ENCODE data around the gene CHRD.
A peak's percentile ranks its signal among the peaks of the same experiment; 100 is the strongest.
"Not testable (repeated sequence)": the region's sequence is repeated elsewhere in the genome, so short reads cannot be mapped to it uniquely, and the experiment has no call there.

CHRD gene

GRCh38 chr3:184379358-184380184 is at the start of gene CHRD:
CHRD (plus strand) TSS chr3:184380054; CDS start chr3:184380319, 265 bp downstream.
- in situ Hi-C loops (cut with HindIII; ENCODE audit: low pct_ligation_motif_present, low pct_unique_long_range_greater_than_20kb, low sequenced_read_pairs), result no loop called here
- no peak for DNase-seq

GRCh38 chr3:184332370-184333090 is 47.3 kb upstream of the CHRD start:
- in situ Hi-C loops (cut with HindIII; ENCODE audit: low pct_ligation_motif_present, low pct_unique_long_range_greater_than_20kb, low sequenced_read_pairs), result no loop called here
- peak; percentile 91 for DNase-seq

GRCh38 chr3:184333190-184333589 is 46.7 kb upstream of the CHRD start:
- DNase-seq, result no peak
- in situ Hi-C loops (cut with HindIII; ENCODE audit: low pct_ligation_motif_present, low pct_unique_long_range_greater_than_20kb, low sequenced_read_pairs), result no loop called here

GRCh38 chr3:184333700-184334099 is 46.2 kb upstream of the CHRD start:
- no peak for DNase-seq
- in situ Hi-C loops (cut with HindIII; ENCODE audit: low pct_ligation_motif_present, low pct_unique_long_range_greater_than_20kb, low sequenced_read_pairs), result no loop called here

GRCh38 chr3:184334470-184335158 is 45.2 kb upstream of the CHRD start:
- in situ Hi-C loops (cut with HindIII; ENCODE audit: low pct_ligation_motif_present, low pct_unique_long_range_greater_than_20kb, low sequenced_read_pairs), result no loop called here
- DNase-seq, result peak; percentile 55

GRCh38 chr3:184335291-184335660 is 44.6 kb upstream of the CHRD start:
- DNase-seq, result no peak
- in situ Hi-C loops (cut with HindIII; ENCODE audit: low pct_ligation_motif_present, low pct_unique_long_range_greater_than_20kb, low sequenced_read_pairs), result no loop called here

GRCh38 chr3:184335661-184336546 is 44.0 kb upstream of the CHRD start:
- in situ Hi-C loops (cut with HindIII; ENCODE audit: low pct_ligation_motif_present, low pct_unique_long_range_greater_than_20kb, low sequenced_read_pairs), result no loop called here
- peak; percentile 72 for DNase-seq

- peak; percentile 49 for DNase-seq
- in situ Hi-C loops (cut with HindIII; ENCODE audit: low pct_ligation_motif_present, low pct_unique_long_range_greater_than_20kb, low sequenced_read_pairs), result no loop called here
Observed at GRCh38 chr3:184336547-184337398, 43.1 kb upstream of the CHRD start.

- in situ Hi-C loops (cut with HindIII; ENCODE audit: low pct_ligation_motif_present, low pct_unique_long_range_greater_than_20kb, low sequenced_read_pairs), result no loop called here
- no peak for DNase-seq
Observed at GRCh38 chr3:184337399-184337714, 42.5 kb upstream of the CHRD start, which contains the start of gene FAM131A. FAM131A (plus strand) TSS chr3:184337600; CDS start chr3:184337631, 31 bp downstream.

GRCh38 chr3:184337981-184338380 is 41.9 kb upstream of the CHRD start:
- DNase-seq, result no peak
- in situ Hi-C loops (cut with HindIII; ENCODE audit: low pct_ligation_motif_present, low pct_unique_long_range_greater_than_20kb, low sequenced_read_pairs), result no loop called here

GRCh38 chr3:184338511-184338945 is 41.3 kb upstream of the CHRD start:
- no peak for DNase-seq

GRCh38 chr3:184339001-184339400 is 40.9 kb upstream of the CHRD start:
- no peak for DNase-seq
- in situ Hi-C loops (cut with HindIII; ENCODE audit: low pct_ligation_motif_present, low pct_unique_long_range_greater_than_20kb, low sequenced_read_pairs), result no loop called here

More at GRCh38 chr3:184338511-184338945, 41.3 kb upstream of the CHRD start:
- in situ Hi-C loops (cut with HindIII; ENCODE audit: low pct_ligation_motif_present, low pct_unique_long_range_greater_than_20kb, low sequenced_read_pairs), result no loop called here

- DNase-seq; in situ Hi-C loops (cut with HindIII; ENCODE audit: low pct_ligation_motif_present, low pct_unique_long_range_greater_than_20kb, low sequenced_read_pairs): not testable (repeated sequence)
Observed at GRCh38 chr3:184339451-184340135, 40.3 kb upstream of the CHRD start.

GRCh38 chr3:184341925-184342324 is 37.9 kb upstream of the CHRD start:
- DNase-seq, result no peak
- in situ Hi-C loops (cut with HindIII; ENCODE audit: low pct_ligation_motif_present, low pct_unique_long_range_greater_than_20kb, low sequenced_read_pairs), result no loop called here

GRCh38 chr3:184343200-184343876 is 36.5 kb upstream of the CHRD start:
- no peak for DNase-seq
- in situ Hi-C loops (cut with HindIII; ENCODE audit: low pct_ligation_motif_present, low pct_unique_long_range_greater_than_20kb, low sequenced_read_pairs), result no loop called here

GRCh38 chr3:184344579-184345316 is 35.1 kb upstream of the CHRD start:
- in situ Hi-C loops (cut with HindIII; ENCODE audit: low pct_ligation_motif_present, low pct_unique_long_range_greater_than_20kb, low sequenced_read_pairs), result no loop called here
- no peak for DNase-seq

Data from ACHN (cell line).